Mesendoderm (in vitro differentiated cells): Measurements from ENCODE around the gene HSPA1B.
A peak's percentile ranks its signal among the peaks of the same experiment; 100 is the strongest.
"Not testable (repeated sequence)": the region's sequence is repeated elsewhere in the genome, so short reads cannot be mapped to it uniquely, and the experiment has no call there.

Experiments
- DNase-seq: peaks from one replicate; pipeline ENCODE4 v3.0.0; 2013
- H2AK5ac ChIP-seq: 2 replicates; pipeline ENCODE4 v1.6.1; 2013; ENCODE audit warnings: low read length, inconsistent platforms
- H2BK120ac ChIP-seq: 2 replicates; pipeline ENCODE4 v1.6.1; 2013; ENCODE audit warnings: low read depth, mild to moderate bottlenecking, low read length, moderate library complexity, mixed read lengths
- H2BK15ac ChIP-seq: replicated peaks from 2 replicates; pipeline ENCODE4 v1.6.1; 2013; ENCODE audit warnings: low read depth, mild to moderate bottlenecking, moderate library complexity
- H2BK5ac ChIP-seq: 2 replicates; pipeline ENCODE4 v1.6.1; 2013; ENCODE audit warnings: low read length, inconsistent platforms
- H3K18ac ChIP-seq: 2 replicates; pipeline ENCODE4 v1.6.1; 2013; ENCODE audit warnings: mild to moderate bottlenecking, low read length, mixed read lengths
- H3K23ac ChIP-seq: one replicate; pipeline ENCODE4 v1.6.1; 2013; ENCODE audit warnings: low read length
- H3K27ac ChIP-seq: 2 replicates; pipeline ENCODE4 v1.5.1; 2013; ENCODE audit warnings: low read depth, mild to moderate bottlenecking, inconsistent platforms, low read length, moderate library complexity
- H3K27me3 ChIP-seq: 2 replicates; pipeline ENCODE4 v1.6.1; 2013; ENCODE audit warnings: low read length, control low read depth, mild to moderate bottlenecking, inconsistent platforms; ENCODE audit not compliant: insufficient read depth, poor library complexity
- H3K36me3 ChIP-seq: 2 replicates; pipeline ENCODE4 v1.6.1; 2013; ENCODE audit warnings: low read length, inconsistent platforms; ENCODE audit not compliant: control insufficient read depth, insufficient read depth
- H3K4ac ChIP-seq: one replicate; pipeline ENCODE4 v1.6.1; 2013; ENCODE audit warnings: low read depth, mild to moderate bottlenecking, low read length, moderate library complexity
- H3K4me1 ChIP-seq: 2 replicates; pipeline ENCODE4 v1.6.1; 2013; ENCODE audit warnings: low read depth, low read length, inconsistent platforms; ENCODE audit not compliant: control insufficient read depth
- H3K4me2 ChIP-seq: 2 replicates; pipeline ENCODE4 v1.6.1; 2013; ENCODE audit warnings: low read length
- H3K4me3 ChIP-seq: 2 replicates; pipeline ENCODE4 v1.5.1; 2013; ENCODE audit warnings: mild to moderate bottlenecking, low read length
- H3K56ac ChIP-seq: one replicate; pipeline ENCODE4 v1.6.1; 2013; ENCODE audit warnings: low read length
- H3K79me1 ChIP-seq: 2 replicates; pipeline ENCODE4 v1.6.1; 2013; ENCODE audit warnings: low read length, inconsistent platforms
- H3K79me2 ChIP-seq: 2 replicates; pipeline ENCODE4 v1.6.1; 2013; ENCODE audit warnings: mild to moderate bottlenecking, low read length; ENCODE audit not compliant: control insufficient read depth, insufficient read depth
- H3K9ac ChIP-seq: 2 replicates; pipeline ENCODE4 v1.6.1; 2013; ENCODE audit warnings: low read length, inconsistent platforms
- H4K5ac ChIP-seq: one replicate; pipeline ENCODE4 v1.6.1; 2013; ENCODE audit warnings: low read length
- H4K8ac ChIP-seq: one replicate; pipeline ENCODE4 v1.6.1; 2013; ENCODE audit warnings: low read depth, mild to moderate bottlenecking, control low read depth, low read length, moderate library complexity
- WGBS: extraction: QIAGEN DNeasy Blood & Tissue Kit; methylation state at CpG from one replicate; pipeline ENCODE4 v1.1.7; 2013; ENCODE audit warnings: low lambda C conversion rate, missing lambda C conversion rate; ENCODE audit not compliant: insufficient coverage; ENCODE audit errors: extremely low coverage; 5-methylcytosine and 5-hydroxymethylcytosine counted together

Gene HSPA1B

DNA sequence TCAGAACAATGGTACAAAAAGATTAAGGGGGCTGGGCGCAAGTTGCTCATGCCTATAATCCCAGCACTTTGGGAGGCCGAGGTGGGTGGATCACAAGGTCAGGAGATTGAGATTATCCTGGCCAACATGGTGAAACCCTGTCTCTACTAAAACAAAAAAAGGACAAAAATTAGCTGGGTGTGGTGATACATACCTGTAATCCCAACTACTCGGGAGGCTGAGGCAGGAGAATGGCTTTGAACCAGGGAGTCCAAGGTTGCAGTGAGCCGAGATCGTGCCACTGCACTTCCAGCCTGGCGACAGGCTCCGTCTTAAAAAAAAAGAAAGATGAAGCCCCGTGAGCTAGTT lies 12.2 kb downstream of the HSPA1B start:
- H4K5ac ChIP-seq, H2BK120ac ChIP-seq, H3K18ac ChIP-seq, H2BK15ac ChIP-seq, H3K9ac ChIP-seq, H3K23ac ChIP-seq, H3K4me1 ChIP-seq, H2BK5ac ChIP-seq, H4K8ac ChIP-seq, H3K27ac ChIP-seq, H3K56ac ChIP-seq, H3K27me3 ChIP-seq, H3K4ac ChIP-seq, H2AK5ac ChIP-seq, H3K79me1 ChIP-seq, H3K4me2 ChIP-seq, H3K4me3 ChIP-seq, DNase-seq: not testable (repeated sequence)
- Histone ChIP-seq H3K36me3 (peaks cover 31% of the 10 kb centered on the region), H3K79me2 (peaks cover 45% of the 10 kb centered on the region)
- WGBS, result no CpG with 5 or more reads among the region's 8 CpGs

DNA sequence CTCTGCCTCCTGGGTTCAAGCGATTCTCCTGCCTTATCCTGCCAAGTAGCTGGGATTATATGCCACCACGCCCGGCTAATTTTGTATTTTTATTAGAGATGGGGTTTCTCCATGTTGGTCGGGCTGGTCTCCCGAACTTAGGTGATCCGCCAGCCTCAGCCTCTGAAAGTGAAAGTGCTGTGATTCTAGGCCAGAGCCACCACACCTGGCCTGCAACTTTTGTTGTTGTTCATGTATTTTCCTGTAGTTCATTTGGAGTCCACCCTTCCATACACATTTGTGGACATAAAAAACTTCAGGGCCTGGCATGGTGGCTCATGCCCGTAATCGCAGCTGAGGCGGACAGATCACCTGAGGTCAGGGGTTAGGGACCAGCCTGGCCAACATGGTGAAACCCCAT lies 14.5 kb downstream of the HSPA1B start:
- Histone ChIP-seq H3K18ac (no peak overlapping the region), H3K4me2 (no peak overlapping the region), H4K8ac (no peak overlapping the region), H2BK5ac (no peak overlapping the region), H3K9ac (no peak overlapping the region), H3K4ac (no peak overlapping the region), H3K4me3 (no peak overlapping the region), H3K23ac (no peak overlapping the region), H3K56ac (no peak overlapping the region), H3K27ac (no peak overlapping the region), H3K36me3 (peaks cover 27% of the 10 kb centered on the region), H3K79me2 (peaks cover 22% of the 10 kb centered on the region), H3K4me1 (no peaks in the 10 kb centered on the region), H3K79me1 (peaks cover 9% of the 10 kb centered on the region), H2AK5ac (no peak overlapping the region), H2BK15ac (no peak overlapping the region), H4K5ac (no peak overlapping the region), H3K27me3 (no peaks in the 10 kb centered on the region), H2BK120ac (no peak overlapping the region)
- no CpG with 5 or more reads among the region's 9 CpGs for WGBS
- DNase-seq, result no peak

DNA sequence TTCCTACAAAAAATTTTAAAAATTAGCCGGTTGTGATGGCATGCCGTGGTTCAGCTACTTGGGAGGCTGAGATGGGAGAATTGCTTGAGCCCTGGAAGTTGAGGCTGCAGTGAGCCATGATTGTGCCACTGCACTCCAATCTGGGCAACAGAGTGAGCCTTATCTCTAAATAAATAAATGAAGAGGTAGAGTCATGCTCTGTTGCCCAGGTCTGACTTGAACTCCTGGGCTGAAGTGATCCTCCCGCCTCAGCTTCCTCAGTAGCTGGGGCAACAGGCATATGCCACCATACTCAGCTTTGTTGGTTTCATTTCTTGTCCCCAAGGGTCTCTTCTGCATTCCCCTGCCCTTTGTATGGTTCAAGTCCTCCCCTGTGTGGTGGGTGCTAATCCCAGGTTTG lies 17.0 kb downstream of the HSPA1B start:
- no peak overlapping the region for H3K9ac ChIP-seq
- no peak overlapping the region for H3K18ac ChIP-seq
- no peak overlapping the region for H2BK15ac ChIP-seq
- H3K4me2 ChIP-seq, result no peak overlapping the region
- H3K27me3 ChIP-seq, result no peaks in the 10 kb centered on the region
- H4K8ac ChIP-seq, result no peak overlapping the region
- H3K79me2 ChIP-seq, result no peaks in the 10 kb centered on the region
- no CpG with 5 or more reads among the region's 3 CpGs for WGBS
- H3K36me3 ChIP-seq, result peaks cover 9% of the 10 kb centered on the region
- H3K23ac ChIP-seq, result no peak overlapping the region
- H4K5ac ChIP-seq, result no peak overlapping the region
- no peak overlapping the region for H3K4me3 ChIP-seq
- no peak overlapping the region for H3K27ac ChIP-seq
- no peaks in the 10 kb centered on the region for H3K79me1 ChIP-seq
- no peak overlapping the region for H2BK5ac ChIP-seq
- DNase-seq, result no peak
- no peak overlapping the region for H2BK120ac ChIP-seq
- H3K4ac ChIP-seq, result no peak overlapping the region
- H2AK5ac ChIP-seq, result no peak overlapping the region
- H3K4me1 ChIP-seq, result no peaks in the 10 kb centered on the region
- no peak overlapping the region for H3K56ac ChIP-seq

DNA sequence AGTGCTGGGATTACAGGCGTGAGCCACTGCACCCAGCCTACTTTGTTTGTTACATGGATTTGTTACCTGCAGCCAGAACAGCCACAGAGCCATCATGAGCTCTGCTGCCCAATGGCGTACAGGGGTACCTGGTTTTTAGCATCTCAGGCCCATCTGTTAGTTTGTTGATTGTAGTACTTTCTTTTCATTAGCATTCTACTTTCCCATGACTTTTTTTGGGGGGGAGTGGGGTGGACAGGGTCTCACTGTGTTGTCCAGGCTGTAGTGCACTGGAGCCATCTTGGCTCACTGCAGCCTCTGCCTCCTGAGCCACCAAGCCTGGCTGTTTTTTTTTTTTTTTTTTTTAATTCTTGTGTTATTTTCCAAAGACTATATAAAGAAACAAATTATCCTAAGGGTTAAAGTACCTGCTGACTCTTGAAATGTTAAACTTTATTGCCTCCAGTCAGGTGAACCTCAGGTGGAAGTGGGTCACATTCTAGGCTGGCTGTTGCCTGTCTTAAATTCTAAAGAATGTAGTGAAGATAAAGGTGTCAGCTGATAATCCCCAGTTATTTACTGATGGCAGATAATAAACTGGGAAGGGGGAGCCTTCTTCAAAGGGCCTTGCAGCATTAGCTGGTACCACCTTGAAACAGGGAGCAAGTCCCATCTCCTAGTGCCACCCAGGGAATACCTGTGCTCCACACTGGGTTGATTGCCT lies 19.9 kb downstream of the HSPA1B start:
- no CpG with 5 or more reads among the region's 2 CpGs for WGBS
- Histone ChIP-seq H3K36me3 (no peaks in the 10 kb centered on the region), H2BK5ac (no peak overlapping the region), H3K27ac (no peak overlapping the region), H3K27me3 (no peaks in the 10 kb centered on the region), H3K4me3 (no peak overlapping the region), H3K23ac (no peak overlapping the region), H3K4me1 (no peaks in the 10 kb centered on the region), H2AK5ac (no peak overlapping the region), H4K5ac (no peak overlapping the region), H3K4me2 (no peak overlapping the region), H3K79me1 (no peaks in the 10 kb centered on the region), H4K8ac (no peak overlapping the region), H3K4ac (no peak overlapping the region), H2BK120ac (no peak overlapping the region), H3K56ac (no peak overlapping the region), H3K9ac (no peak overlapping the region), H3K18ac (no peak overlapping the region), H2BK15ac (no peak overlapping the region), H3K79me2 (no peaks in the 10 kb centered on the region)
- peak; percentile 52 for DNase-seq

DNA sequence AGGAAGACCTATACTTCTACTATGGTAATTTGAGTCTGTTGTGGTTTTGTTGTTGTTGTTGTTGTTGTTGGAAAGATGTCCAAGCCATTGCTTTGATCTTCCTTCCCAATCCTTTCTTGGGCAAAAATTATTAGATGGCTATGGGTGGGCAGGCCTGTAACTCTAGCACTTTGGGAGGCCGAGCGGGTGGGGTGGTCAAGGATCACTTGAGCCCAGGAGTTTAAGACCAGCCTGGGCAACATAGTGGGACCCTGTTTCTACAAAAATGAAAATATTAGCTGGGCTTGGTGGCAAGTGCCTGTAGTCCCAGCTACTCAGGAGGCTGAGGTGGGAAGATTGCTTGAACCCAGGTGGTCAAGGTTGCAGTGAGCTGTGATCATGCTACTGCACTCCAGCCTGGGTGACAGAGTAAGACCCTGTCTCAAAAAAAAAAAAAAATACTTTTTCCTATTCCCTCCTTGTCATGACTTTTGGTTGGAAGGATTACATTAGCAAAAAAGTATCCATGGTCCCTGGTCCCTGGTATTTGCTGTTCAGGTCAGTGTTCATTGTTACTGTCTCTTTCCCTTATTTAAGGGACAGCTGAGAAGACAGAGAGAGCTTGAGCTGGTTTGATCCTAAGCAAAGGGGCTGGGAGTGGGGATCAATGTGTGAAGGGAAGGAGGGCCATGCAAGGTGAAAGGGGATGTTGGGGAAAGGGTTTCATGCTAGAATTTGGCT lies 23.4 kb downstream of the HSPA1B start:
- no peak overlapping the region for H3K23ac ChIP-seq
- no peak overlapping the region for H3K4me3 ChIP-seq
- no peak overlapping the region for H4K5ac ChIP-seq
- H2BK15ac ChIP-seq, result no peak overlapping the region
- no CpG with 5 or more reads among the region's 2 CpGs for WGBS
- no peak overlapping the region for H3K27ac ChIP-seq
- no peaks in the 10 kb centered on the region for H3K4me1 ChIP-seq
- H3K79me2 ChIP-seq, result no peaks in the 10 kb centered on the region
- H3K18ac ChIP-seq, result no peak overlapping the region
- H3K4ac ChIP-seq, result no peak overlapping the region
- H2BK5ac ChIP-seq, result no peak overlapping the region
- no peak overlapping the region for H2AK5ac ChIP-seq
- no peak overlapping the region for H4K8ac ChIP-seq
- no peak overlapping the region for H2BK120ac ChIP-seq
- peak overlapping the region; percentile 1 for H3K56ac ChIP-seq
- no peaks in the 10 kb centered on the region for H3K79me1 ChIP-seq
- H3K36me3 ChIP-seq, result no peaks in the 10 kb centered on the region
- no peak for DNase-seq
- H3K4me2 ChIP-seq, result no peak overlapping the region
- no peaks in the 10 kb centered on the region for H3K27me3 ChIP-seq
- H3K9ac ChIP-seq, result no peak overlapping the region

DNA sequence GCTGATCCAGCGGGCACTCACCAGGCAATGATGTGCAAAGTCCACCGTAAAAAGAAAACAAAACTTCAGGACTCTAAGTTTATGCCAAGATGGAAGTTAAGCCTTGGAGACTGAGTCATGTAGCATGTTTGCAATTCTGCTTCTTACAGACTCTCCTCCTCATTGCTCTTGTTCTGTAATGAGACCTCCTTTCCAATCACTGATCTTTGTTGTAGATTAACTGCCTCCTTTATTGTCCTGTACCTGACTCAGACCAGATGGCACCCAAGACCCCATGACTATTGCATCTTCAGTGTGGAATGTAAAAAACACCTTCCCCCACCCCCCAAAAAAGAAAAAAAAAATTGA lies 23.9 kb downstream of the HSPA1B start:
- Histone ChIP-seq H2BK120ac (no peak overlapping the region), H3K56ac (no peak overlapping the region), H3K79me2 (no peaks in the 10 kb centered on the region), H2BK15ac (no peak overlapping the region), H3K9ac (no peak overlapping the region), H2BK5ac (no peak overlapping the region), H3K27ac (no peak overlapping the region), H3K23ac (no peak overlapping the region), H4K5ac (no peak overlapping the region), H3K4ac (no peak overlapping the region), H2AK5ac (no peak overlapping the region), H3K27me3 (no peaks in the 10 kb centered on the region), H3K36me3 (no peaks in the 10 kb centered on the region), H3K18ac (no peak overlapping the region), H3K4me1 (no peaks in the 10 kb centered on the region), H3K79me1 (no peaks in the 10 kb centered on the region), H3K4me3 (no peak overlapping the region), H3K4me2 (no peak overlapping the region), H4K8ac (no peak overlapping the region)
- no CpG with 5 or more reads among the region's 2 CpGs for WGBS
- DNase-seq, result no peak
